DND-41 (cell line): ENCODE results near the gene R3HDM1.

ENCODE experiments used
- ATAC-seq: fragments of 200-7000 bp; cut with Tn5 transposase; 3 replicates; pipeline ENCODE4 v1.9.1; 2021; ENCODE audit warnings: low read depth; ENCODE audit not compliant: insufficient read depth
- DNase-seq: peaks from one replicate; pipeline ENCODE4 v3.0.0-alpha.2; 2020
- H2AFZ ChIP-seq: 2 replicates; pipeline ENCODE4 v1.6.0; 2012; ENCODE audit warnings: low read depth, low read length
- H3K27ac ChIP-seq: 2 replicates; pipeline ENCODE4 v1.5.1; 2012; ENCODE audit warnings: low read length, inconsistent platforms
- H3K27me3 ChIP-seq: fragments of 200-600 bp; sonication (generic); 2 replicates; pipeline ENCODE4 v1.6.0; 2012; ENCODE audit warnings: low read length, mild to moderate bottlenecking, inconsistent platforms; ENCODE audit not compliant: insufficient read depth, poor library complexity
- H3K36me3 ChIP-seq: 2 replicates; pipeline ENCODE4 v1.5.1; 2012; ENCODE audit warnings: low read length, inconsistent platforms; ENCODE audit not compliant: insufficient read depth
- H3K4me1 ChIP-seq: 2 replicates; pipeline ENCODE4 v1.5.1; 2012; ENCODE audit warnings: mild to moderate bottlenecking, low read length; ENCODE audit not compliant: insufficient read depth
- H3K4me2 ChIP-seq: 2 replicates; pipeline ENCODE4 v1.6.0; 2012; ENCODE audit warnings: mild to moderate bottlenecking, moderate library complexity, low read length, inconsistent platforms; ENCODE audit not compliant: insufficient read depth
- H3K4me3 ChIP-seq, 2 experiments: fragments of 200-600 bp in 1 of 2; shearing (Covaris generic) in 1 of 2; 2 replicates each; pipeline ENCODE4 v1.5.1; 2012 to 2016; ENCODE audit warnings: inconsistent platforms in 2 of 2, low read length in 2 of 2, mild to moderate bottlenecking in 2 of 2, low read depth in 1 of 2, moderate library complexity in 1 of 2
- H3K79me2 ChIP-seq: 2 replicates; pipeline ENCODE4 v1.6.0; 2012; ENCODE audit warnings: low read length, inconsistent platforms; ENCODE audit not compliant: insufficient read depth
- H3K9ac ChIP-seq: 2 replicates; pipeline ENCODE4 v1.6.0; 2012; ENCODE audit warnings: low read depth, mild to moderate bottlenecking, inconsistent platforms, low read length, moderate library complexity
- H3K9me3 ChIP-seq: 2 replicates; pipeline ENCODE4 v1.5.1; 2012; ENCODE audit warnings: low read length, moderate library complexity, mild to moderate bottlenecking, inconsistent platforms; ENCODE audit not compliant: insufficient read depth, severe bottlenecking
- H4K20me1 ChIP-seq: 2 replicates; pipeline ENCODE4 v1.6.0; 2012; ENCODE audit warnings: low read length; ENCODE audit not compliant: insufficient read depth
- EZH2 ChIP-seq: IDR thresholded peaks from 3 replicates; pipeline ENCODE4 v1.6.1; 2012; ENCODE audit warnings: borderline replicate concordance, low read depth, mild to moderate bottlenecking, moderate library complexity, low read length, inconsistent platforms; ENCODE audit not compliant: severe bottlenecking
- TF ChIP-seq, protein P1 (sequence below): IDR thresholded peaks from 2 replicates; pipeline ENCODE4 v1.5.1; 2012; ENCODE audit warnings: borderline replicate concordance, low read length, moderate library complexity, mild to moderate bottlenecking; ENCODE audit not compliant: poor library complexity, severe bottlenecking; ENCODE audit errors: extremely low read depth

The R3HDM1 gene

GRCh38 chr2:135555311-135555710, 24.0 kb downstream of the R3HDM1 start:
- no peak for TF ChIP-seq EZH2
- TF ChIP-seq, protein P1, sequence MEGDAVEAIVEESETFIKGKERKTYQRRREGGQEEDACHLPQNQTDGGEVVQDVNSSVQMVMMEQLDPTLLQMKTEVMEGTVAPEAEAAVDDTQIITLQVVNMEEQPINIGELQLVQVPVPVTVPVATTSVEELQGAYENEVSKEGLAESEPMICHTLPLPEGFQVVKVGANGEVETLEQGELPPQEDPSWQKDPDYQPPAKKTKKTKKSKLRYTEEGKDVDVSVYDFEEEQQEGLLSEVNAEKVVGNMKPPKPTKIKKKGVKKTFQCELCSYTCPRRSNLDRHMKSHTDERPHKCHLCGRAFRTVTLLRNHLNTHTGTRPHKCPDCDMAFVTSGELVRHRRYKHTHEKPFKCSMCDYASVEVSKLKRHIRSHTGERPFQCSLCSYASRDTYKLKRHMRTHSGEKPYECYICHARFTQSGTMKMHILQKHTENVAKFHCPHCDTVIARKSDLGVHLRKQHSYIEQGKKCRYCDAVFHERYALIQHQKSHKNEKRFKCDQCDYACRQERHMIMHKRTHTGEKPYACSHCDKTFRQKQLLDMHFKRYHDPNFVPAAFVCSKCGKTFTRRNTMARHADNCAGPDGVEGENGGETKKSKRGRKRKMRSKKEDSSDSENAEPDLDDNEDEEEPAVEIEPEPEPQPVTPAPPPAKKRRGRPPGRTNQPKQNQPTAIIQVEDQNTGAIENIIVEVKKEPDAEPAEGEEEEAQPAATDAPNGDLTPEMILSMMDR: no peak
- DNase-seq (no peak), ATAC-seq (no peak)
- Histone ChIP-seq H4K20me1 (no peaks in the 10 kb centered on the region; the same call in 1 of the 2 replicates), H3K36me3 (no peaks in the 10 kb centered on the region; the same call in 1 of the 2 replicates), H3K9ac (no peak overlapping the region), H3K4me3 (no peak overlapping the region), H2AFZ (no peak overlapping the region), H3K4me1 (no peaks in the 10 kb centered on the region), H3K27ac (no peak overlapping the region), H3K9me3 (no peaks in the 10 kb centered on the region), H3K4me2 (no peak overlapping the region), H3K27me3 (no peaks in the 10 kb centered on the region), H3K79me2 (peaks cover 93% of the 10 kb centered on the region)

- Histone ChIP-seq H3K4me3 (no peak overlapping the region), H3K4me2 (no peak overlapping the region), H2AFZ (no peak overlapping the region), H4K20me1 (no peaks in the 10 kb centered on the region; the same call in 1 of the 2 replicates), H3K36me3 (peaks cover 3% of the 10 kb centered on the region; the same call in 1 of the 2 replicates), H3K79me2 (peaks cover 90% of the 10 kb centered on the region), H3K27me3 (no peaks in the 10 kb centered on the region), H3K9me3 (no peaks in the 10 kb centered on the region), H3K27ac (no peak overlapping the region), H3K4me1 (no peaks in the 10 kb centered on the region), H3K9ac (no peak overlapping the region)
- TF ChIP-seq, protein P1: no peak
- no peak for TF ChIP-seq EZH2
- no peak for ATAC-seq
- DNase-seq: no peak
Observed at GRCh38 chr2:135557530-135557929, 26.2 kb downstream of the R3HDM1 start.

DNA sequence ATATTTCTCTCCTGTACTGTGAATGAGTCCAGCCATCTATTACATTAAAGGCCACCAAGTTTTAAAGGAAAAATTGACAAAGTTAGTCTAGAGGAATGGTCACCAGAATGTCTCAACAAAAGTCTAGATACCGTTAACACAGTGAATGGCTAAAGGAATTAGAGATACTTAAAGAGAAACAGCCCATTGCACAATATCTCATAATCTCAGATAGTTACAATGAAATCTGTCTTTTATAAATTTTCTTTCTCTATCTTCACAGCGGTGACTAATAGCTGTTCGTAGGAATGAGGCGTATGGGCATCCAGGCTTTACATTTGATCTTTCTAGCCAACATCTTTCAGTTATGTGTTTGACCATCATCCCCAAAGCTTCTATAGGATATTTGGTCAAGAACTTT, 30.6 kb downstream of the R3HDM1 start:
- Histone ChIP-seq H3K9me3 (no peaks in the 10 kb centered on the region), H3K79me2 (peaks cover 89% of the 10 kb centered on the region), H2AFZ (no peak overlapping the region), H4K20me1 (no peaks in the 10 kb centered on the region; the same call in 1 of the 2 replicates), H3K4me1 (no peaks in the 10 kb centered on the region), H3K9ac (no peak overlapping the region), H3K36me3 (peaks cover 3% of the 10 kb centered on the region; the same call in 1 of the 2 replicates), H3K4me3 (no peak overlapping the region), H3K27ac (no peak overlapping the region), H3K4me2 (no peak overlapping the region), H3K27me3 (no peaks in the 10 kb centered on the region)
- no peak for ATAC-seq
- no peak for DNase-seq
- TF ChIP-seq, protein P1: no peak
- no peak for TF ChIP-seq EZH2
